Loucy (cell line): ENCODE measurements around the gene THYN1.

Source experiments
- CTCF ChIP-seq: fragments of 200-600 bp; sonication (generic); conservative IDR thresholded peaks from 2 replicates; pipeline ENCODE4 v1.5.1; 2014; ENCODE audit warnings: mild to moderate bottlenecking, antibody characterized with exemption, low read length
- EZH2phosphoT487 ChIP-seq: fragments of 200-600 bp; IDR thresholded peaks from 2 replicates; pipeline ENCODE4 v1.6.1; 2018; ENCODE audit warnings: antibody characterized with exemption, mild to moderate bottlenecking, moderate library complexity, borderline replicate concordance

GRCh38 chr11:134229126-134229790 lies 23.9 kb downstream of the THYN1 start:
- TF ChIP-seq CTCF (no peak), EZH2phosphoT487 (no peak)
